Bronchial epithelial cell (primary cell): ENCODE measurements around the gene CENPVL1. TPM values are rescaled to one million over a fixed set of nuclear protein-coding genes. Genes with fewer than 3 reads are reported as not detected.

Source experiments
- DNase-seq: peaks from one replicate; pipeline ENCODE4 v3.0.0-alpha.2; 2010; ENCODE audit warnings: low read depth
- FAIRE-seq: peaks from 2 replicates; lab custom pipeline; 2011; peaks lifted over from hg19 to GRCh38; lab: Jason Lieb, UNC
- H3K27me3 ChIP-seq: 2 replicates; pipeline ENCODE4 v1.5.1; 2011; ENCODE audit warnings: low read length; ENCODE audit not compliant: control insufficient read depth, insufficient read depth
- H3K36me3 ChIP-seq: 2 replicates; pipeline ENCODE4 v1.5.1; 2011; ENCODE audit warnings: low read length; ENCODE audit not compliant: control insufficient read depth, insufficient read depth
- H3K4me3 ChIP-seq: 2 replicates; pipeline ENCODE4 v1.5.1; 2011; ENCODE audit warnings: mild to moderate bottlenecking, low read depth, low read length, control low read depth
- total RNA-seq: library from RNA; depleted of rRNA; stranded (reverse); fragments of >200 nt; gene quantifications from 2 replicates; pipeline ENCODE4 v1.2.1, GENCODE V29; 2014
- TF ChIP-seq, protein P1 (sequence below): IDR thresholded peaks from 2 replicates; pipeline ENCODE4 v1.5.1; 2011; ENCODE audit warnings: mild to moderate bottlenecking, moderate library complexity, low read length, control low read depth, inconsistent platforms; ENCODE audit not compliant: insufficient read depth, severe bottlenecking

The CENPVL1 gene
- total RNA-seq, 1 donor from 2014 or later: not detected

DNA sequence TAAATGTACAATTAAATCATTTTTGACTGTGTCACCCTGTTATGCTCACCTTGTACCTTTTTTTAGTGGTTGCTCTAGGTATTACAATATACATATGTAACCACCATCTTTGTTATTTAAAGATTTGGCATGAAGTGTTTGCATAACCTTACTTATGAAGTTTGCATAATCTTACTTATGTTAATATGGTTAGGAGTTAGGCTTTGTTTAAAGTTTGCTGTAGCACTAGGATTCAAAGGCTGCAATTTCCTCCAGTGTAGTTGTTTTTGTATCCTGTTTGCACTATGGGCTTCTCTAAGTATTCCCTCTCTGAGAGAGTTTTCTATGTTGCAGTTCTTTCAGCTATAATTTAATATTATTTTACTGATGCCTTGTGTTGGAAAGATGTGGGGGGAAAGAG is 17.9 kb downstream of the CENPVL1 start:
- no peaks in the 10 kb centered on the region for H3K27me3 ChIP-seq
- H3K36me3 ChIP-seq: no peaks in the 10 kb centered on the region
- DNase-seq (no peak), FAIRE-seq (no peak)
- TF ChIP-seq, protein P1, sequence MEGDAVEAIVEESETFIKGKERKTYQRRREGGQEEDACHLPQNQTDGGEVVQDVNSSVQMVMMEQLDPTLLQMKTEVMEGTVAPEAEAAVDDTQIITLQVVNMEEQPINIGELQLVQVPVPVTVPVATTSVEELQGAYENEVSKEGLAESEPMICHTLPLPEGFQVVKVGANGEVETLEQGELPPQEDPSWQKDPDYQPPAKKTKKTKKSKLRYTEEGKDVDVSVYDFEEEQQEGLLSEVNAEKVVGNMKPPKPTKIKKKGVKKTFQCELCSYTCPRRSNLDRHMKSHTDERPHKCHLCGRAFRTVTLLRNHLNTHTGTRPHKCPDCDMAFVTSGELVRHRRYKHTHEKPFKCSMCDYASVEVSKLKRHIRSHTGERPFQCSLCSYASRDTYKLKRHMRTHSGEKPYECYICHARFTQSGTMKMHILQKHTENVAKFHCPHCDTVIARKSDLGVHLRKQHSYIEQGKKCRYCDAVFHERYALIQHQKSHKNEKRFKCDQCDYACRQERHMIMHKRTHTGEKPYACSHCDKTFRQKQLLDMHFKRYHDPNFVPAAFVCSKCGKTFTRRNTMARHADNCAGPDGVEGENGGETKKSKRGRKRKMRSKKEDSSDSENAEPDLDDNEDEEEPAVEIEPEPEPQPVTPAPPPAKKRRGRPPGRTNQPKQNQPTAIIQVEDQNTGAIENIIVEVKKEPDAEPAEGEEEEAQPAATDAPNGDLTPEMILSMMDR: no peak
- H3K4me3 ChIP-seq: no peak overlapping the region

DNA sequence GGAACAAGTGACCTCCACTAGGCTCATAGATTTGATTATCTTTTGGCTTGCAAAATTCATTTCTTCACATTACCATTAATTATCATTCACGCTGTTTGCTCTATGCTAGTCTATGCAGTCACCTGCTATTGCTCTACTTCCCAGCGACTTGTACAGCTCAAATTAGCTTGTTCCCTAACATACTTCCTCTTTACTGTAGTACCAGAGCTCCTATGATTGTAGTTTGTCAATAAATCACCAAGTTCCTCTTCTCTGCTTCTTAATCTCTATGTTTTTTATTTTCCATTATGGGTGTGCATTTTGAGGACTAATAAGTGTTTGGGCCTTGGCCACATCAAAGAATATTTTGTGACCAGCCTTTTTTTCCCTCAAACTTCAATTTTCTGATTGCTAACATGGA is 26.8 kb downstream of the CENPVL1 start:
- DNase-seq (no peak), FAIRE-seq (no peak)
- Histone ChIP-seq H3K4me3 (no peak overlapping the region), H3K36me3 (no peaks in the 10 kb centered on the region), H3K27me3 (no peaks in the 10 kb centered on the region)
- TF ChIP-seq, protein P1: no peak

DNA sequence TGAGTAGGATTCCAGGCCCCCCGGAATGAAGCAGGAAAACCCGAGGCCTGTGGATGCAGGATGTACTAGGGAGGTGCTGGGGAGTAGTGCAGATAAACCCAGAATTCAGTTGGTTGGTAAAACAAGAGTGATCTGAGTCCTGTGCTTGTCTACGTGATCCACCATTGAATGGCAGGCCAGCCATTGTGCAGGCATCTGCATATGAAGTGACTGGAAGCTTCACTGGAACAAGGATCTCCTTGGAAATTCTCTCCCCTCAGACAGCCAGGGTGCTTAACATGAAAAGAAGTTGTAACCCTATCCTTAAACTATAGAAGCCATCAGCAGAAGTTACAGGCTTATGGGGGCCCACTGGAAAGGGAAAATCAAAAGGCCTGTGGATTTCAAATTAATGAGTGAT is 32.3 kb downstream of the CENPVL1 start:
- TF ChIP-seq, protein P1: no peak
- Histone ChIP-seq H3K4me3 (no peak overlapping the region), H3K27me3 (no peaks in the 10 kb centered on the region), H3K36me3 (no peaks in the 10 kb centered on the region)
- no peak for DNase-seq
- FAIRE-seq: no peak

DNA sequence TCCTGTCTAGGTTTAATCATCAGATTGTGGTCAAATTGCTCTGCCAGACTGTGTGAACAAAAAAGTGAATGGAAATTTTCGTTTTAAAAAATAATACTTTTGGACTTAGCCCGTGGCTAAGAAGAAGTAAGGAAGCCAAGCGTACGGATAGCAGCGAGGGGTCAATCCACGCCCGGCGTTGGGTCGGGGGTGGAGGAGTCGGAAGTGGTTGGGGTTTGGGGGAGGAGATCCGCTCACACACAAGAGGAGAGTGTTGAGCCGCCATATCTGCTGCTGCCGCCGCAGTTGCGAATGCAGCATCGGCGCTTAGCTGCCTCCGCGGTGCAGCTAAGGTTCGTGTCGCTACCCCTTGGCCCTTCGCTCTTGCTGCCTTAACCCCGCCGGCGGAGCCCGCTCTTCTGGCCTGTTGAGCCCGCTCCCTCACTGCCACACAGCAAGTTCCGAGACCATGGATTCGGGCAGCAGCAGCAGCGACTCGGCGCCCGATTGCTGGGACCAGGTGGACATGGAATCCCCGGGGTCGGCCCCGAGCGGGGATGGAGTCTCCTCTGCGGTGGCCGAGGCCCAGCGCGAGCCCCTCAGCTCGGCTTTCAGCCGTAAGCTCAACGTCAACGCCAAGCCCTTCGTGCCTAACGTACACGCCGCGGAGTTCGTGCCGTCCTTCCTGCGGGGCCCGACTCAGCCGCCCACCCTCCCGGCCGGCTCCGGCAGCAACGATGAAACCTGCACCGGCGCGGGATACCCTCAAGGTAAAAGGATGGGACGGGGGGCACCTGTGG is 33.1 kb downstream of the CENPVL1 start, which contains the start of gene GSPT2:
TSS of gene GSPT2 (plus strand) at position 264 of the 779 bp plus-strand sequence. CDS start at position 449, 185 bp downstream.
- Histone ChIP-seq H3K36me3 (no peaks in the 10 kb centered on the region), H3K27me3 (no peaks in the 10 kb centered on the region), H3K4me3 (peak within 1 kb of the TSS; percentile 49)
- TF ChIP-seq, protein P1: no peak
- FAIRE-seq: no peak
- DNase-seq: peak; percentile 35

DNA sequence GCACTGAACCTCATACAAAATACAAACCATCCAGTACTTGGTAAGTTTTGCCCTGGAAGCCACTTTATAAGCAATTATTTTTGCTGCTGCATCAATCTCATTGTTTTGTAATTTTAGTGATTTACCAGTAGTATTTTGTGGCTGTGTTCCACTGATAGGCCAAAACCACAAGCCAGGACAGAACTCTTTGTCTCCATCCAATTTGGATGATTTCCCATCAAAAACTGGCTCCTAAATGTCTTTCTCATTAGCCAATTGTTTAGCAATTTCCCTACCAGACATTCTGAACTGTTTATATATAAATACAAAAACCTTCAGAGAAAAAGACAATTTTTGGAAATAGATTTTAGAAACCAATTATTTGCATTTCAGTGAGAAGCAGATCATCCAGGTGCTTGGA is 37.4 kb downstream of the CENPVL1 start:
- no peak for FAIRE-seq
- H3K27me3 ChIP-seq: no peaks in the 10 kb centered on the region
- DNase-seq: no peak
- H3K36me3 ChIP-seq: no peaks in the 10 kb centered on the region
- H3K4me3 ChIP-seq: no peak overlapping the region
- TF ChIP-seq, protein P1: no peak
